ENCODE data around the gene GABARAP.

Gene GABARAP

GRCh38 chr17:7204828-7205461, 37.3 kb downstream of the GABARAP start:
- peak; percentile 99 for DNase-seq

GRCh38 chr17:7204336-7204735, 37.9 kb downstream of the GABARAP start:
- no peak for DNase-seq

GRCh38 chr17:7203391-7203790, 38.9 kb downstream of the GABARAP start:
- no peak for DNase-seq

- DNase-seq = no peak
These were observed 45.4 kb downstream of the GABARAP start for GRCh38 chr17:7196651-7197401.

- DNase-seq = no peak
These were observed 46.3 kb downstream of the GABARAP start for GRCh38 chr17:7195971-7196370.

- DNase-seq = no peak
These were observed 49.8 kb downstream of the GABARAP start for GRCh38 chr17:7192271-7192937.

- DNase-seq = no peak
These were observed 50.5 kb downstream of the GABARAP start for GRCh38 chr17:7191571-7192270.

- DNase-seq = no peak
These were observed 51.2 kb downstream of the GABARAP start for GRCh38 chr17:7191069-7191468.

GRCh38 chr17:7190276-7190917, 51.9 kb downstream of the GABARAP start:
- no peak for DNase-seq
